Glutamatergic neuron (in vitro differentiated cells): Measurements from ENCODE around the gene VEZF1. TPM values are rescaled to one million over a fixed set of nuclear protein-coding genes. Genes with fewer than 3 reads are reported as not detected.

Experiments
- DNase-seq: peaks from one replicate; pipeline ENCODE4 v3.0.0; 2022
- H3K27ac Mint-ChIP-seq: one replicate; pipeline ENCODE4 v1.8.0; 2020; ENCODE audit warnings: mild to moderate bottlenecking, mixed read lengths, inconsistent platforms; ENCODE audit not compliant: unreplicated experiment
- H3K27me3 Mint-ChIP-seq: one replicate; pipeline ENCODE4 v1.8.0; 2020; ENCODE audit warnings: mild to moderate bottlenecking, moderate library complexity, mixed read lengths, inconsistent platforms; ENCODE audit not compliant: unreplicated experiment
- H3K36me3 Mint-ChIP-seq: one replicate; pipeline ENCODE4 v1.8.0; 2020; ENCODE audit warnings: mild to moderate bottlenecking, mixed read lengths, inconsistent platforms; ENCODE audit not compliant: unreplicated experiment
- H3K4me1 Mint-ChIP-seq: one replicate; pipeline ENCODE4 v1.8.0; 2020; ENCODE audit warnings: mild to moderate bottlenecking, low read depth, mixed read lengths, inconsistent platforms; ENCODE audit not compliant: unreplicated experiment
- H3K4me3 Mint-ChIP-seq: one replicate; pipeline ENCODE4 v1.8.0; 2020; ENCODE audit warnings: mild to moderate bottlenecking, mixed read lengths, inconsistent platforms; ENCODE audit not compliant: unreplicated experiment
- H3K9me3 Mint-ChIP-seq: one replicate; pipeline ENCODE4 v1.8.0; 2020; ENCODE audit warnings: mild to moderate bottlenecking, moderate library complexity, mixed read lengths, inconsistent platforms; ENCODE audit not compliant: unreplicated experiment
- total RNA-seq: library from RNA; stranded (reverse); fragmentation: NEBNext Ultra II Directional; extraction: Animal tissue kit (Norgen Biotek cat#: 25700); gene quantifications from one replicate; pipeline ENCODE4 v1.2.1, GENCODE V29; 2021; ENCODE audit not compliant: unreplicated experiment
- TF ChIP-seq, protein P1 (sequence below): fragments of 200-600 bp; sonication (generic); IDR thresholded peaks from one replicate; pipeline ENCODE4 v1.5.0; 2021; ENCODE audit not compliant: partially characterized antibody, unreplicated experiment

VEZF1 gene
- total RNA-seq, 1 donor from 2014 or later, result 88.3 TPM

DNA sequence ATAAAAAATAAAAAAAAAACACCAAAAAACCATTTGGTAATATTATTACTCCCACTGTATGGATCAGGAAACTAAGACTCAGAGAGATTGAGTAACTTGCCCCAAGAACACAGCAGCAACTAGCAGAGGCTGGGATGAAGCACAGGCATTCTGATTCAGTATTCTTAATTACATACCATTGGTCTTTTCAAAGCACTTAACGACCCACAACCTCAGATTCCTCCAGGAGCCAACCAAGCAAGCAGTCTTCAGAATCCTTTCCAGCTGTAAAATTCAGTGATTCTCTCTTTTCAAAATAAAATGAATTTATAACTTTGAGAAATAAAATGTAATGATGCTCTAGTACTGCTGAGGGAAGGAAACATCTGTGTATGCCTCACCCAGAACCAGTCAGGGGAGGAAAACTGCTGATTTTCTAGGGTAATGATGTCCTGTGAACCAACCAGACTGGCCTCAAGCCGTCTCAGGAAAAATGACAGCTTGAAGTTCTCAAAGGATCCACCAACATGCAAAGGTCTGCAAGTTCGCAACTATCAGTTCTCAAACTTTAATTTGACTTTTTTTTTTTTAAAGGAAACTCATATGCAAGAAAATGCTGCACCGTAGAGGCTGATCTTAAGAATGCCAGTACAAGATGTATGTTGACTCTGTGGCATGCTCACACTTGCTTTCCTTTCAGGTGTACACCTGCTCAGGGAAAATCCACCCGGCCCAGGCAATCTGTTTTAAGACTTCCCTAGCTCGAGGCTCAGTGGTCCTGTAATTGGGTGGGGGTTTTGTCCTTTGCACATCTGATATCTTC, 41.9 kb downstream of the VEZF1 start:
- H3K36me3 Mint-ChIP-seq, result no peaks in the 10 kb centered on the region
- no peak overlapping the region for H3K4me3 Mint-ChIP-seq
- peaks cover 24% of the 10 kb centered on the region for H3K4me1 Mint-ChIP-seq
- no peaks in the 10 kb centered on the region for H3K9me3 Mint-ChIP-seq
- H3K27me3 Mint-ChIP-seq, result peaks cover 3% of the 10 kb centered on the region
- DNase-seq, result no peak
- TF ChIP-seq, protein P1, sequence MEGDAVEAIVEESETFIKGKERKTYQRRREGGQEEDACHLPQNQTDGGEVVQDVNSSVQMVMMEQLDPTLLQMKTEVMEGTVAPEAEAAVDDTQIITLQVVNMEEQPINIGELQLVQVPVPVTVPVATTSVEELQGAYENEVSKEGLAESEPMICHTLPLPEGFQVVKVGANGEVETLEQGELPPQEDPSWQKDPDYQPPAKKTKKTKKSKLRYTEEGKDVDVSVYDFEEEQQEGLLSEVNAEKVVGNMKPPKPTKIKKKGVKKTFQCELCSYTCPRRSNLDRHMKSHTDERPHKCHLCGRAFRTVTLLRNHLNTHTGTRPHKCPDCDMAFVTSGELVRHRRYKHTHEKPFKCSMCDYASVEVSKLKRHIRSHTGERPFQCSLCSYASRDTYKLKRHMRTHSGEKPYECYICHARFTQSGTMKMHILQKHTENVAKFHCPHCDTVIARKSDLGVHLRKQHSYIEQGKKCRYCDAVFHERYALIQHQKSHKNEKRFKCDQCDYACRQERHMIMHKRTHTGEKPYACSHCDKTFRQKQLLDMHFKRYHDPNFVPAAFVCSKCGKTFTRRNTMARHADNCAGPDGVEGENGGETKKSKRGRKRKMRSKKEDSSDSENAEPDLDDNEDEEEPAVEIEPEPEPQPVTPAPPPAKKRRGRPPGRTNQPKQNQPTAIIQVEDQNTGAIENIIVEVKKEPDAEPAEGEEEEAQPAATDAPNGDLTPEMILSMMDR, result no peak
- H3K27ac Mint-ChIP-seq, result no peak overlapping the region

DNA sequence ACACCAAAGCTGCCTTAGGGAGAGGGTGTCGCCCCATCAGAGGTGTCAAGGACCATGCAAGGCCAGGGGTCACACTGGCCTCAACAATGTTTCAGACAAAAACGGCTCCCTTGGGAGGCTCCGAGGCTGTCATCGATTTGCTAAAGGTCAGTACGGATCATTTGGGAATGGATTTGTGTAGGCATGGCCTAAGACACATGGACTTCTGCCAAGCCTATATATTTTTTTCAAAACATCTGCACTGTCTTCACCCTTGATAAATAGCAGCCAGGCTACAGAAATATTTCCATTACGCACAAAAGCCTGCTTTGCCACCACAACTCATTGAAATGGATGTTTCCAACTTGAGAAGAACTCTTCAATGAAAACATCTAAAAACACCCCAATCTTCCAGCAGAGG, 43.1 kb downstream of the VEZF1 start:
- no peak for DNase-seq
- H3K27ac Mint-ChIP-seq, result no peak overlapping the region
- H3K4me3 Mint-ChIP-seq, result no peak overlapping the region
- H3K36me3 Mint-ChIP-seq, result no peaks in the 10 kb centered on the region
- peaks cover 31% of the 10 kb centered on the region for H3K4me1 Mint-ChIP-seq
- TF ChIP-seq, protein P1, result no peak
- H3K27me3 Mint-ChIP-seq, result peaks cover 3% of the 10 kb centered on the region
- no peaks in the 10 kb centered on the region for H3K9me3 Mint-ChIP-seq

DNA sequence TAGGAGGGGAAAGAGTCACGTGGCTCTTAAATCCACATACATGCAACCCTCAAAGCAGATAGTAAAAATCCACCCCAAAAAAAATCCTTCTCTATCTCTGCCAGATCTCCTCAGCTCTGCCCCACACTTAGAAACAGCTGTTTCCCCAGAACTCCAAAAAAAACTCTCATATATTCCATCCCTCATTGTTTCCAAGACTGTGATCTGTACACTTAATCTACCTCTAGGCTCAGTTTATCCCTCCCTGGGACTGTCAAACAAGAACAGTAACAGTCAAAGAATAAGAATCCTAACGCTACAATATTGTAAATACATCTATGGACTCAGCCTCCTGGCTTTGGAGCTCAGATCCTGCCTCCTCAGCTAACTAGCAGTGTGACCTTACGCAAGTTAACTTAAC, 44.4 kb downstream of the VEZF1 start:
- H3K4me3 Mint-ChIP-seq, result no peak overlapping the region
- peaks cover 5% of the 10 kb centered on the region for H3K27me3 Mint-ChIP-seq
- peaks cover 32% of the 10 kb centered on the region for H3K4me1 Mint-ChIP-seq
- H3K27ac Mint-ChIP-seq, result no peak overlapping the region
- no peaks in the 10 kb centered on the region for H3K36me3 Mint-ChIP-seq
- no peaks in the 10 kb centered on the region for H3K9me3 Mint-ChIP-seq
- TF ChIP-seq, protein P1, result no peak
- no peak for DNase-seq

DNA sequence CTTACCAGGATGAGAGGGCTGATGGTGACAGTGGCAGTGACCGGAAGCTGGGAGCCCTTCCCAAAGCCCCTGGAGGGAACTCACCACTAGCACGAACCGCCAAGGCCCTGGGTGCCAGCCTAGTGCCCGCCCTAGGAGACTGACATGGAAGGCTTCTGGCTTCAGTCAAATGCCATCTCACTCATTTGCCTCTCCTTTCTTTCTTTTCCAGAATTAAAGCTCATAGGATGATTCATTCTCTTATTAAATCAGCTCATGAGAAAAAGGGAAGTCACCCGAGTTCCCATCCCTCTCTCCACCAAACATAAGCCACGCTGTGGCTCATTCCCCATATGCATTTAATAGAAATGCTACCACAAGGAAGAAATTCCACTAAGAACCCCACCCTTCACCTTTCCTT, 44.9 kb downstream of the VEZF1 start:
- Mint-ChIP-seq H3K4me1 (peaks cover 32% of the 10 kb centered on the region), H3K27ac (no peak overlapping the region), H3K4me3 (no peak overlapping the region)

More for the DNA sequence above, 44.9 kb downstream of the VEZF1 start:
- TF ChIP-seq, protein P1, result no peak
- DNase-seq, result no peak
- H3K27me3 Mint-ChIP-seq, result peaks cover 2% of the 10 kb centered on the region
- H3K36me3 Mint-ChIP-seq, result no peaks in the 10 kb centered on the region
- H3K9me3 Mint-ChIP-seq, result no peaks in the 10 kb centered on the region
